Activated T-cell treated with anti-CD3 and anti-CD28 coated beads for 24 hours (primary cell): ENCODE data around the gene TRMT1.
A peak's percentile ranks its signal among the peaks of the same experiment; 100 is the strongest.

Experiments
- DNase-seq: peaks from one replicate; pipeline ENCODE4 v3.0.0-alpha.2; 2020; ENCODE audit warnings: low read depth

TRMT1 gene

GRCh38 chr19:13122980-13123957, 6.7 kb upstream of the TRMT1 start:
- no peak for DNase-seq

- DNase-seq, result no peak
Measured at GRCh38 chr19:13122275-13122878, 5.8 kb upstream of the TRMT1 start.

DNA sequence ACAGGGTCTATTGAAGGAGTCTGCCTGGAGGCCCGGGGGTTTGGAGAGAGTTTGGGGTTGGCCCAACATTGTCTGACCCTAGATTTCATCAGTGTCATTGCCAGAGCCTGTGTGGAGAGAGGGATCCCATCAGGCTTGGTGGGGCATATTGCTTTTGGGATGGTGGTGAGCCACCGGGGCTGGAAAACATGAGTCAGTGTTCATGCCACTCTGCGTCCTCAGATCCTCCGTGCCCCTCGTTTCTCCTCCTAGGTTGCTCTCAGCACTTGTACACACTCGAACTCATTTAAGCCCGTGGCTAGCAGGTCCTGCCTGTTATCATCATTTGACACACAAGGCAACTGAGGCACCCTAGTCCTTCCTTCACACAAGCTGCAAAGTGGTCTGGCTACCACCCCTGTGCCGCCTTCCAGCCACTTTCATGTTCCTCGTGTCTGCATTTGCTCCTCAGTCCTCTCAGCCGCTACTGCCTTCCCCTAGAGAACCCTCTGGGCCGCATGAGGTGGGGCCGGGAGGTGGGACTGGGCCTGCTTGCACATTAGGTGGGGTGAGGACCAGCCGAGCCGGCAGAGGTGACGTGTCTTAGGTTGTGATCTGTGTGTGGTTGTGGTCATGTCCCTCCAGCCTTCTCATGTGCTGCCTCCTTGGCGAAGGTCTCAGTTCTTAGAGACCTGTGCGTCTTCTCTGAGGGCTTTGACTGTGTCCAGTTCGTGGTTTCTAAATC, 5.2 kb upstream of the TRMT1 start:
- DNase-seq, result no peak

DNA sequence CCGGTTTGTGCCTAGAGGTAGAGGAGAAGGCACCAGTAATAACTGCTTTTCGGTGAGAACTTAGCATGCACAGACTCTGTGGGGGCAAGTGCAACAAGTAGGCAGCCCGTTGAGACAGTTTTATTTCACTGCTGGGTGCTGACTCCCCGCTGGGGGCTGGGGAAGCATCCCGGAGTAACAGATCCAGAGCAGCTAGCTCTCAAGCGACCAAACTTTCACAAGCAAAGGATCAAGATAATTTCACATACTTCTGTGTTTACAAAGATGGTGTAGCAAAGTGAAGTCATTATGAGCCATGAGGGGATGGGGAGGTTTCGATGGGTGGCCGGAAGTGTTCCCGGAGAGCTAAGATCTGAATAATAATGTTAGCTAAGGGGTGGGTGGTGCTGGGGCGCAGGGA, 4.3 kb upstream of the TRMT1 start:
- DNase-seq, result no peak

DNA sequence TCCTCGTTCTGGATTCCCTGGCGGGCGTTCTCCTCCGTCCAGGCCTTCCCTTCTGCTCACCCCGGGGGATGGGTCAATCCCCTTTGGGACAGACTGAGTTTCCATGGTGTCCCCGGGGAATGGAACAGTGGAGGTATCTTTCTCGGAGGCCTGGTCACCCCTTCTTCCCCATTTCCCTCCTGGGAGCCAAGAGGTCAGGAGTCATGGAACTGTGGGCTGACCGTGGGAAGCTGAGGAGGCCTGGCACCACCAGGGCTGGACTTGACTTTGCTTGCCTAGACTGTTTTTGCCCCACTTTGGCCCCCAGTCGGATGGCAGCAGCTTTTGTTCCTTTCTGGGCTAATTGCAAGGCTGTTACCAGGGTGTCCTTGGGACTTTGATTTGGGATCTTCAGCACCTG, 3.5 kb upstream of the TRMT1 start:
- no peak for DNase-seq

GRCh38 chr19:13119627-13120026, 3.1 kb upstream of the TRMT1 start:
- no peak for DNase-seq

GRCh38 chr19:13118424-13119193, 2.1 kb upstream of the TRMT1 start:
- no peak for DNase-seq

- peak; percentile 90 for DNase-seq
Measured at GRCh38 chr19:13117772-13118423, 1.4 kb upstream of the TRMT1 start, which contains the start of gene NACC1. Gene NACC1, plus strand, starts transcription at chr19:13118264. Its CDS starts 16,944 bp downstream, at chr19:13135208.

GRCh38 chr19:13117176-13117771, 734 bp upstream of the TRMT1 start:
- DNase-seq, result no peak

DNA sequence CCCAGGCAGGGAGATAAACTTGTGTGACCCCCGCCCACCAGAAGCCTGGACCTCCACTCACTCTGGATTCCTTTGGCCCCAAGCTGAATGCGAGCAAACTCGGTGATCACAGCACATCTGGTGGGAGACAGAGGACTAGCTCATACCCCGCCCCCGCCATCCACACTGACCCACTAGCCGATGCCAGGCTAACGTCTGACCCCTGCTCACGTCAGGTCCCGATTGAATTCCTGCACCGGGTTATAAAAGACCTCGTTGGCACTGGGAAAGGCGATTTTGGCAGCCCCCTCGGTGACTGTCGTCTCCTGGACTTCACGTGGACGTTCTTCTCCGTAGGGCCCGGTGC, 631 bp downstream of the TRMT1 start:
- no peak for DNase-seq

GRCh38 chr19:13112555-13112954, 4.0 kb downstream of the TRMT1 start:
- no peak for DNase-seq

GRCh38 chr19:13110099-13110610, 6.4 kb downstream of the TRMT1 start:
- DNase-seq, result no peak

- DNase-seq, result no peak
Measured at GRCh38 chr19:13109361-13110098, 7.0 kb downstream of the TRMT1 start.

- no peak for DNase-seq
Measured at GRCh38 chr19:13104848-13105711, 11.5 kb downstream of the TRMT1 start.

GRCh38 chr19:13104360-13104847, 12.1 kb downstream of the TRMT1 start:
- DNase-seq, result no peak

- DNase-seq, result no peak
Measured at GRCh38 chr19:13103581-13104359, 12.8 kb downstream of the TRMT1 start.

DNA sequence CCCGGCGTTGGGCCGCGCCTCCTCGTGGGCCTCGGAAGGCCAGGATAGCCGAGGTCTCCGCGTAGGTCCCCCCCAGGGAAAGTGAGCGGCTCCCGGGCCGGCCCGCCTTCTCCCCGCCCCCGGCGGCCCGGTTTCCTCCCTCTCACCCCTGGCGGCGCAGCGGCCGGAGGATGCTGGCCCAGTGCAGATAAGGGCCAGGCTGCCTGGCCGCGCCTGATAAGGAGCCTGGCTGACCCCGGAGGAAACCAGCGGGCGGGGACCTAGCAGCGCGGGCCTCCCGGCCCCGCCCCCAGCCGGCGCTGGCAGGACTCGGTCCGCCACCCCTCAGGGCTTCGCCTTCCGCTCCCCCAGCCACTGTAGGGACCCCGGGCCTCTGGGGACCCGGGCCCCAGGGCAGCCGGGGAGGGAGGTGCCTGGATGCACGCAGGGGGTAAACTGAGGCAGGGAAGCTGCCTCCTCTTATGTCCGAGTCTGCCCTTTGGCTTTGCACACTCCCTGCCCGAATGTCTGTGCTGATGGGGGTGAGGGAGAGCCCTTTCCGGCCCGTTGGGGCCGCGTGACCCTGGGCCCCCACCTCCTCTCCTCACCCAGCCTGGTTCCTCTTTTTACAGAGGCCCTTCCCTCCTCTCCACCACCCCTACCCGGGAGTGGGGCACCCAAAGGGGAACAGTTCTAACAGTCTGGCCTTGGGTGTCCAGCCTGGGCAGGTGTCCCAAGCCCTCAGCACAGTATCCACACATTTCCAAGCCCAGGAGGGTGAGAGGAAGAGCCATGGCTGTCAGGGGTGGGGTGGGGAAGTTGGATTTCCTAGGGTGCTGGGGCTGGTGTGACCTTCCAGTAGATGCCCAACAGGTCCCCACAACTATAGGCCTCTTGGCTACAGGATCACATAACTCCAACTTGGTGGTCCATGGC, 13.6 kb downstream of the TRMT1 start, which contains the start of gene LYL1:
LYL1 (minus strand) TSS at position 193 of the 915 bp plus-strand sequence. CDS start 1,687 bp downstream, outside the sequence.
- no peak for DNase-seq
